ENCODE data around the gene IQSEC2.

IQSEC2 gene

GRCh38 chrX:53281321-53281822, at the start of gene IQSEC2 (continued):
- TF ChIP-seq ZBTB11 (tag by site-specific recombination; conservative IDR thresholded peaks at IDR 0.05; ENCODE audit: low read depth): no peak
- TF ChIP-seq, protein P1, sequence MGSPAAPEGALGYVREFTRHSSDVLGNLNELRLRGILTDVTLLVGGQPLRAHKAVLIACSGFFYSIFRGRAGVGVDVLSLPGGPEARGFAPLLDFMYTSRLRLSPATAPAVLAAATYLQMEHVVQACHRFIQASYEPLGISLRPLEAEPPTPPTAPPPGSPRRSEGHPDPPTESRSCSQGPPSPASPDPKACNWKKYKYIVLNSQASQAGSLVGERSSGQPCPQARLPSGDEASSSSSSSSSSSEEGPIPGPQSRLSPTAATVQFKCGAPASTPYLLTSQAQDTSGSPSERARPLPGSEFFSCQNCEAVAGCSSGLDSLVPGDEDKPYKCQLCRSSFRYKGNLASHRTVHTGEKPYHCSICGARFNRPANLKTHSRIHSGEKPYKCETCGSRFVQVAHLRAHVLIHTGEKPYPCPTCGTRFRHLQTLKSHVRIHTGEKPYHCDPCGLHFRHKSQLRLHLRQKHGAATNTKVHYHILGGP (tag by site-specific recombination; IDR thresholded peaks at IDR 0.05): no peak
- peak; percentile 44 for TF ChIP-seq SP7 (tag by site-specific recombination; IDR thresholded peaks at IDR 0.05)
- TF ChIP-seq ZNF10 (tag by site-specific recombination; IDR thresholded peaks at IDR 0.05): peak; percentile 55; the same call in 1 of the 2 replicates
- peak; percentile 56 for TF ChIP-seq ZBTB17 (tag by site-specific recombination; IDR thresholded peaks at IDR 0.05)
- TF ChIP-seq ZNF350 (tag by site-specific recombination; IDR thresholded peaks at IDR 0.05): no peak
- TF ChIP-seq, protein P2, sequence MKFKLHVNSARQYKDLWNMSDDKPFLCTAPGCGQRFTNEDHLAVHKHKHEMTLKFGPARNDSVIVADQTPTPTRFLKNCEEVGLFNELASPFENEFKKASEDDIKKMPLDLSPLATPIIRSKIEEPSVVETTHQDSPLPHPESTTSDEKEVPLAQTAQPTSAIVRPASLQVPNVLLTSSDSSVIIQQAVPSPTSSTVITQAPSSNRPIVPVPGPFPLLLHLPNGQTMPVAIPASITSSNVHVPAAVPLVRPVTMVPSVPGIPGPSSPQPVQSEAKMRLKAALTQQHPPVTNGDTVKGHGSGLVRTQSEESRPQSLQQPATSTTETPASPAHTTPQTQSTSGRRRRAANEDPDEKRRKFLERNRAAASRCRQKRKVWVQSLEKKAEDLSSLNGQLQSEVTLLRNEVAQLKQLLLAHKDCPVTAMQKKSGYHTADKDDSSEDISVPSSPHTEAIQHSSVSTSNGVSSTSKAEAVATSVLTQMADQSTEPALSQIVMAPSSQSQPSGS (tag by site-specific recombination; IDR thresholded peaks at IDR 0.05; ENCODE audit: low read depth): no peak
- TF ChIP-seq ZFP3 (tag by site-specific recombination; IDR thresholded peaks at IDR 0.05; ENCODE audit: low read depth): no peak
- no peak for TF ChIP-seq ZNF747 (tag by site-specific recombination; IDR thresholded peaks at IDR 0.05)
- no peak for TF ChIP-seq ZSCAN23 (tag by site-specific recombination; IDR thresholded peaks at IDR 0.05)
- no peak for TF ChIP-seq ZNF18 (tag by site-specific recombination; IDR thresholded peaks at IDR 0.05)
- no peak for TF ChIP-seq ZNF837 (tag by site-specific recombination; IDR thresholded peaks at IDR 0.05)
- no peak for TF ChIP-seq ZNF560 (tag by site-specific recombination; IDR thresholded peaks at IDR 0.05; ENCODE audit: borderline replicate concordance)
- TF ChIP-seq, protein P3, sequence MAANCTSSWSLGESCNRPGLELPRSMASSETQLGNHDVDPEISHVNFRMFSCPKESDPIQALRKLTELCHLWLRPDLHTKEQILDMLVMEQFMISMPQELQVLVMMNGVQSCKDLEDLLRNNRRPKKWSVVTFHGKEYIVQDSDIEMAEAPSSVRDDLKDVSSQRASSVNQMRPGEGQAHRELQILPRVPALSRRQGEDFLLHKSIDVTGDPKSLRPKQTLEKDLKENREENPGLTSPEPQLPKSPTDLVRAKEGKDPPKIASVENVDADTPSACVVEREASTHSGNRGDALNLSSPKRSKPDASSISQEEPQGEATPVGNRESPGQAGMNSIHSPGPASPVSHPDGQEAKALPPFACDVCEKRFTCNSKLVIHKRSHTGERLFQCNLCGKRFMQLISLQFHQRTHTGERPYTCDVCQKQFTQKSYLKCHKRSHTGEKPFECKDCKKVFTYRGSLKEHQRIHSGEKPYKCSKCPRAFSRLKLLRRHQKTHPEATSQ (tag by site-specific recombination; IDR thresholded peaks at IDR 0.05): no peak
- peak; percentile 50; the same call in 1 of the 2 replicates for TF ChIP-seq EGR2 (tag by site-specific recombination; IDR thresholded peaks at IDR 0.05; ENCODE audit: low read depth)
- TF ChIP-seq GLIS2 (tag by site-specific recombination; IDR thresholded peaks at IDR 0.05): peak; percentile 82
- no peak for TF ChIP-seq MZF1 (tag by site-specific recombination; IDR thresholded peaks at IDR 0.05; ENCODE audit: borderline replicate concordance)
- peak; percentile 86 for TF ChIP-seq SP3 (tag by site-specific recombination; IDR thresholded peaks at IDR 0.05)
- TF ChIP-seq ZNF280D (tag by site-specific recombination; IDR thresholded peaks at IDR 0.05): no peak
- TF ChIP-seq, protein P4, sequence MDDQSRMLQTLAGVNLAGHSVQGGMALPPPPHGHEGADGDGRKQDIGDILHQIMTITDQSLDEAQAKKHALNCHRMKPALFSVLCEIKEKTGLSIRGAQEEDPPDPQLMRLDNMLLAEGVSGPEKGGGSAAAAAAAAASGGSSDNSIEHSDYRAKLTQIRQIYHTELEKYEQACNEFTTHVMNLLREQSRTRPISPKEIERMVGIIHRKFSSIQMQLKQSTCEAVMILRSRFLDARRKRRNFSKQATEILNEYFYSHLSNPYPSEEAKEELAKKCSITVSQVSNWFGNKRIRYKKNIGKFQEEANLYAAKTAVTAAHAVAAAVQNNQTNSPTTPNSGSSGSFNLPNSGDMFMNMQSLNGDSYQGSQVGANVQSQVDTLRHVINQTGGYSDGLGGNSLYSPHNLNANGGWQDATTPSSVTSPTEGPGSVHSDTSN (CRISPR knock-in tag; IDR thresholded peaks at IDR 0.05): no peak
- no peak for TF ChIP-seq ZNF514 (tag by site-specific recombination; IDR thresholded peaks at IDR 0.05)
- TF ChIP-seq GLIS1 (tag by site-specific recombination; IDR thresholded peaks at IDR 0.05): peak; percentile 79
- TF ChIP-seq, protein P5, sequence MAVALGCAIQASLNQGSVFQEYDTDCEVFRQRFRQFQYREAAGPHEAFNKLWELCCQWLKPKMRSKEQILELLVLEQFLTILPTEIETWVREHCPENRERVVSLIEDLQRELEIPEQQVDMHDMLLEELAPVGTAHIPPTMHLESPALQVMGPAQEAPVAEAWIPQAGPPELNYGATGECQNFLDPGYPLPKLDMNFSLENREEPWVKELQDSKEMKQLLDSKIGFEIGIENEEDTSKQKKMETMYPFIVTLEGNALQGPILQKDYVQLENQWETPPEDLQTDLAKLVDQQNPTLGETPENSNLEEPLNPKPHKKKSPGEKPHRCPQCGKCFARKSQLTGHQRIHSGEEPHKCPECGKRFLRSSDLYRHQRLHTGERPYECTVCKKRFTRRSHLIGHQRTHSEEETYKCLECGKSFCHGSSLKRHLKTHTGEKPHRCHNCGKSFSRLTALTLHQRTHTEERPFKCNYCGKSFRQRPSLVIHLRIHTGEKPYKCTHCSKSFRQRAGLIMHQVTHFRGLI (tag by site-specific recombination; IDR thresholded peaks at IDR 0.05): no peak
- no peak for TF ChIP-seq ZNF155 (tag by site-specific recombination; IDR thresholded peaks at IDR 0.05)
